Tibial artery (tissue), 4 donors: ENCODE measurements around the gene SAMD7.

ENCODE experiments used
- DNase-seq, 2 donors: peaks; one replicate each; pipeline ENCODE4 v3.0.0-alpha.2; 2019
- H3K27ac ChIP-seq, 2 donors: fragments of 200-600 bp; sonication (generic) in 1 of 2; 1 replicate in 1 of 2; 2 replicates in 1 of 2; pipeline ENCODE4 v1.5.1; 2018 to 2019; ENCODE audit warnings: mild to moderate bottlenecking in 1 of 2
- H3K27me3 ChIP-seq, 2 donors: fragments of 200-600 bp; sonication (generic) in 1 of 2; one replicate each; pipeline versions ENCODE4 v1.5.1 to v1.6.0; 2016 to 2019
- H3K36me3 ChIP-seq, 3 donors: fragments of 200-600 bp; sonication (generic) in 2 of 3; one replicate each; pipeline ENCODE4 v1.5.1; 2016 to 2019; ENCODE audit warnings: mild to moderate bottlenecking in 2 of 3
- H3K4me1 ChIP-seq, 4 donors: fragments of 200-600 bp; sonication (generic) in 2 of 4; 1 replicate in 3 of 4; 2 replicates in 1 of 4; pipeline ENCODE4 v1.5.1; 2016 to 2019
- H3K4me3 ChIP-seq, 2 donors: fragments of 200-600 bp; sonication (generic) in 1 of 2; 1 replicate in 1 of 2; 2 replicates in 1 of 2; pipeline ENCODE4 v1.5.1; 2018 to 2019; ENCODE audit warnings: mild to moderate bottlenecking in 2 of 2
- H3K9me3 ChIP-seq, 3 donors: fragments of 200-600 bp; sonication (generic) in 1 of 3; one replicate each; pipeline ENCODE4 v1.5.1; 2016 to 2019
- CTCF ChIP-seq, 2 experiments: fragments of 200-600 bp in 1 of 2; fragments of 450-650 bp in 1 of 2; IDR thresholded peaks; one replicate each; pipeline ENCODE4 v1.5.1; 2017 to 2019; ENCODE audit warnings: antibody characterized with exemption in 2 of 2, mild to moderate bottlenecking in 1 of 2, moderate library complexity in 1 of 2
- intact Hi-C: fragments of 100-400 bp; cut with DNase I; formaldehyde crosslinking; loops from one replicate; pipeline ENCODE4 v1.15.0; 2023; ENCODE audit warnings: low total_unique reads

SAMD7 gene

GRCh38 chr3:169879845-169880575, 31.4 kb upstream of the SAMD7 start:
- Histone ChIP-seq H3K27me3 (no peaks in the 10 kb centered on the region), H3K4me1 (no peaks in the 10 kb centered on the region), H3K27ac (no peak overlapping the region), H3K9me3 (no peaks in the 10 kb centered on the region), H3K4me3 (no peak overlapping the region), H3K36me3 (no peaks in the 10 kb centered on the region)
- TF ChIP-seq CTCF (IDR thresholded peaks at IDR 0.05): no peak
- DNase-seq: no peak
- intact Hi-C loops: no loop called here

- H3K4me1 ChIP-seq: no peaks in the 10 kb centered on the region
- H3K27ac ChIP-seq: no peak overlapping the region
- no peaks in the 10 kb centered on the region for H3K36me3 ChIP-seq
- intact Hi-C loops: no loop called here
- no peak for TF ChIP-seq CTCF (IDR thresholded peaks at IDR 0.05)
- no peaks in the 10 kb centered on the region for H3K27me3 ChIP-seq
- no peak overlapping the region for H3K4me3 ChIP-seq
- H3K9me3 ChIP-seq: no peaks in the 10 kb centered on the region
- DNase-seq: no peak
Measured at GRCh38 chr3:169880576-169881250, 30.7 kb upstream of the SAMD7 start.

DNA sequence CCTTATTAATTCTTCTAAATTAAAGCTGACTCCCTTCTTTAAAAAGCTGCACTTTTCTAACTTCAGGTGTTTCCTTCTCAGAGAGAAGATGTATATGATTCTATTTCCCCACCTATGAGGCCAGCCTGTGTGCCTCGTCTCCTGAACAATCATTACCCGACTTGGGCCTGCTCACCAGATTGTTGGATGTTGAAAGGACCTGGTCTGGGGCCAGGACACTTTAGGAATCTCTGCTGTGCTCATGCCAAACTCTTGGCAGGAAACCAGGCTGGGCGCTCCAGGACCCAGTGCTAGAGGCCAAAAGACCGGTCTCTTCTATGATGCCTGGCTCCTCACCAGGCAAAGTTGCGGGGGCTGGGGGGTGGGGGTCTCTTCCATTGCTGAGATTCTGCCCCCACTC, 24.7 kb upstream of the SAMD7 start:
- Histone ChIP-seq H3K36me3 (no peaks in the 10 kb centered on the region), H3K27me3 (no peaks in the 10 kb centered on the region), H3K9me3 (no peaks in the 10 kb centered on the region), H3K4me3 (no peak overlapping the region), H3K4me1 (peaks cover 0 to 14% (median 5%) of the 10 kb centered on the region in 4 donors), H3K27ac (no peak overlapping the region)
- peak; percentile 62 to 85 for DNase-seq
- TF ChIP-seq CTCF (IDR thresholded peaks at IDR 0.05): no peak
- intact Hi-C loops: no loop called here

DNA sequence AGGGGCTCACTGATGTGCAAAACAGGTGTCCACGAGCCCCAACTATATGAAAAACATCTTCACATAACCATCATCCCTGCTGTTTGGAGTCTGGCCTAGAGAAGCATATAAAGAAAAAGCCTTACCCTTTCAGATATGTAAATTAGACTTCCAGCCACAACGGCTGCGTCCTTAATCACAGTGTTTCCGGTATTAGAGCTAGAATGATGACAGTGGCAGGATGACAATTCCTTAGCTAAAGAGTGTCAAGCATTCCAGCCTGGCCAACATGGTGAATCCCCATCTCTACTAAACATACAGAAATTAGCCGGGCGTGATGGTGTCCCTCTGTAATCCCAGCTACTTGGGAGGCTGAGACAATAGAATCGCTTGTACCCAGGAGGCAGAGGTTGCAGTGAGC, 19.5 kb upstream of the SAMD7 start:
- H3K27me3 ChIP-seq: no peaks in the 10 kb centered on the region
- DNase-seq: no peak
- H3K9me3 ChIP-seq: no peaks in the 10 kb centered on the region
- peaks cover 0 to 5% (median 2%) of the 10 kb centered on the region in 4 donors for H3K4me1 ChIP-seq
- no peak overlapping the region for H3K4me3 ChIP-seq
- intact Hi-C loops: no loop called here
- TF ChIP-seq CTCF (IDR thresholded peaks at IDR 0.05): no peak
- H3K36me3 ChIP-seq: no peaks in the 10 kb centered on the region
- H3K27ac ChIP-seq: no peak overlapping the region

DNA sequence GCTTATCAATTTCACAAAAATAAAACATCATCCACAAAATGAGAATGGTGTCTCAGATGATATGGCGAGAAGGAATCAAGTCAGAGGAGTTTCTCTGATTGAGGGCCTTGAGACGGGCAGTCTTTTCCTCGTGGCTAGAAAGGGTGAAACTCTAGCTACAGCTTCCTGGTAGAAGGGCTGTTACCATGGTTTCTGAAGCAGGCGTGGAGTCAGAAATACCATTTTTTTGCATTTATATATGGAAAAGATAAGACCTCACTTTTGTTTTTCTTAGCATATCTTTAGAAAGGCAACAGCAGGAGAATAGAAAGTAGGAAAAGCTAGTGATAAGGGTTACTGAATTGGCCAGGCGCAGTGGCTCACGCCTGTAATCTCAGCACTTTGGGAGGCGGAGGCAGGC, 17.3 kb upstream of the SAMD7 start:
- TF ChIP-seq CTCF (IDR thresholded peaks at IDR 0.05): no peak
- DNase-seq: no peak
- H3K27ac ChIP-seq: no peak overlapping the region
- no peaks in the 10 kb centered on the region for H3K36me3 ChIP-seq
- H3K4me1 ChIP-seq: no peaks in the 10 kb centered on the region
- no peak overlapping the region for H3K4me3 ChIP-seq
- H3K27me3 ChIP-seq: no peaks in the 10 kb centered on the region
- H3K9me3 ChIP-seq: no peaks in the 10 kb centered on the region
- intact Hi-C loops: no loop called here
